Lower leg skin (tissue), 3 donors: Measurements from ENCODE around the gene CNTNAP5.

ENCODE experiments used
- CTCF ChIP-seq, 3 donors: fragments of 450-650 bp; IDR thresholded peaks; one replicate each; pipeline ENCODE4 v1.5.1; 2016; ENCODE audit warnings: antibody characterized with exemption in 3 of 3, mild to moderate bottlenecking in 3 of 3, moderate library complexity in 2 of 3
- POLR2A ChIP-seq, 2 donors: fragments of 450-650 bp; IDR thresholded peaks; one replicate each; pipeline ENCODE4 v1.6.1; 2016 to 2017; ENCODE audit warnings: antibody characterized with exemption in 2 of 2, mild to moderate bottlenecking in 1 of 2, moderate library complexity in 1 of 2

DNA sequence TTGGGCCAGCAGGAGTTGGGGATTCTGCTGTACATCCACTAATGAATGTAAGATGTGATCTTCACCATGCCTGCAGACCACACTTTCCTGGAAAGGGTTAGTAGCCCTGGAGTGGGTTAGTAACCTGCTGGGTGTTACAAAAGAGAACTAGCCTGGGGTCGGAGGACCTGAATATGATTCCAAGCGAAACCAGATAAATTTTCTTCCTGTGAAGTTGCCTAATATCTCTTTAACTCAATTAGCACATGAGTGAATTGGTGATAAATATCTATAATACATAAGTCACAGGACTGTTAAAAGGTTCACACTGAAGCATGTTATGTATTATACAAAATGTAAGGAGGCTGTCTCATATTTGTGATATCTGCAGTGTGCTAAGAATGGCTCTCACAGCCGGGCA is 291.0 kb downstream of the CNTNAP5 start:
- TF ChIP-seq POLR2A (IDR thresholded peaks at IDR 0.05) (no peak), CTCF (IDR thresholded peaks at IDR 0.05) (no peak)
